Neural cell (in vitro differentiated cells): Measurements from ENCODE around the gene CCL27. TPM values are rescaled to one million over a fixed set of nuclear protein-coding genes. Genes with fewer than 3 reads are reported as not detected.

Experiments used
- H2AFZ ChIP-seq: fragments of 200-600, 300-800 bp; sonication (generic), shearing (Covaris generic); 2 replicates; pipeline ENCODE4 v1.6.0; 2014; ENCODE audit warnings: low read depth, mild to moderate bottlenecking, antibody characterized with exemption, low read length, moderate library complexity
- H3F3A ChIP-seq: fragments of 200-600 bp; shearing (Covaris generic); 2 replicates; pipeline ENCODE4 v1.6.1; 2016; ENCODE audit warnings: mild to moderate bottlenecking, moderate library complexity, mixed read lengths, antibody characterized with exemption, low read length; ENCODE audit not compliant: insufficient read depth, poor library complexity, severe bottlenecking
- H3K27ac ChIP-seq: fragments of 200-600, 300-800 bp; sonication (generic), shearing (Covaris generic); 2 replicates; pipeline ENCODE4 v1.5.1; 2014; ENCODE audit warnings: mild to moderate bottlenecking, low read length, moderate library complexity
- H3K27me3 ChIP-seq: fragments of 300-800, 200-600 bp; sonication (generic), shearing (Covaris generic); 2 replicates; pipeline ENCODE4 v1.6.0; 2014; ENCODE audit warnings: mild to moderate bottlenecking, low read depth, low read length, moderate library complexity; ENCODE audit not compliant: insufficient read depth
- H3K36me3 ChIP-seq: fragments of 300-800, 200-600 bp; sonication (generic), shearing (Covaris generic); 2 replicates; pipeline ENCODE4 v1.5.1; 2014; ENCODE audit warnings: mild to moderate bottlenecking, antibody characterized with exemption, low read length, moderate library complexity; ENCODE audit not compliant: insufficient read depth
- H3K4me2 ChIP-seq: fragments of 300-800, 200-600 bp; sonication (generic), shearing (Covaris generic); 2 replicates; pipeline ENCODE4 v1.6.0; 2014; ENCODE audit warnings: mild to moderate bottlenecking, low read length
- H3K4me3 ChIP-seq: fragments of 300-800, 200-600 bp; sonication (generic), shearing (Covaris generic); 2 replicates; pipeline ENCODE4 v1.5.1; 2014; ENCODE audit warnings: mild to moderate bottlenecking, low read length, moderate library complexity
- H3K79me2 ChIP-seq: fragments of 200-600 bp; shearing (Covaris generic); replicated peaks from 2 replicates; pipeline ENCODE4 v1.6.0; 2014; ENCODE audit warnings: mild to moderate bottlenecking, low read length, moderate library complexity; ENCODE audit not compliant: insufficient read depth
- H3K9ac ChIP-seq: fragments of 300-800, 200-600 bp; sonication (generic), shearing (Covaris generic); 2 replicates; pipeline ENCODE4 v1.6.1; 2016; ENCODE audit warnings: mild to moderate bottlenecking, low read length, mixed read lengths
- H3K9me2 ChIP-seq: fragments of 200-600 bp; shearing (Covaris generic); 2 replicates; pipeline ENCODE4 v1.6.1; 2016; ENCODE audit warnings: mild to moderate bottlenecking, low read length, mixed read lengths; ENCODE audit not compliant: insufficient read depth
- H3K9me3 ChIP-seq: fragments of 200-600, 300-800 bp; sonication (generic), shearing (Covaris generic); 2 replicates; pipeline ENCODE4 v1.6.1; 2016; ENCODE audit warnings: mild to moderate bottlenecking, mixed run types, low read length, moderate library complexity, mixed read lengths
- H4K20me1 ChIP-seq: fragments of 200-600 bp; shearing (Covaris generic); 2 replicates; pipeline ENCODE4 v1.6.1; 2016; ENCODE audit warnings: mild to moderate bottlenecking, mixed run types; ENCODE audit not compliant: insufficient read depth
- EP300 ChIP-seq: fragments of 450-650 bp; conservative IDR thresholded peaks from 2 replicates; pipeline ENCODE4 v1.6.1; 2014; ENCODE audit warnings: antibody characterized with exemption, mild to moderate bottlenecking, moderate library complexity; ENCODE audit not compliant: poor library complexity, severe bottlenecking
- EZH2 ChIP-seq: fragments of 200-600, 300-800 bp; shearing (Covaris generic), sonication (generic); IDR thresholded peaks from 2 replicates; pipeline ENCODE4 v1.6.1; 2014; ENCODE audit warnings: antibody characterized with exemption, low read length, borderline replicate concordance, mild to moderate bottlenecking; ENCODE audit not compliant: insufficient read depth, poor library complexity, severe bottlenecking
- MXI1 ChIP-seq: fragments of 450-650 bp; conservative IDR thresholded peaks from 2 replicates; pipeline ENCODE4 v1.6.1; 2014; ENCODE audit warnings: antibody characterized with exemption, mild to moderate bottlenecking; ENCODE audit not compliant: poor library complexity, severe bottlenecking
- POLR2AphosphoS5 ChIP-seq: IDR thresholded peaks from 2 replicates; pipeline ENCODE4 v1.6.1; 2012
- RAD21 ChIP-seq: fragments of 450-650 bp; conservative IDR thresholded peaks from 2 replicates; pipeline ENCODE4 v1.6.1; 2014; ENCODE audit warnings: antibody characterized with exemption, mild to moderate bottlenecking, moderate library complexity
- REST ChIP-seq: IDR thresholded peaks from 2 replicates; pipeline ENCODE4 v1.6.1; 2012; ENCODE audit warnings: borderline replicate concordance
- SMC3 ChIP-seq: fragments of 450-650 bp; conservative IDR thresholded peaks from 2 replicates; pipeline ENCODE4 v1.6.1; 2014; ENCODE audit warnings: antibody characterized with exemption, mild to moderate bottlenecking, moderate library complexity; ENCODE audit not compliant: poor library complexity
- TAF1 ChIP-seq: IDR thresholded peaks from 2 replicates; pipeline ENCODE4 v1.6.1; 2012; ENCODE audit warnings: low read depth
- polyA plus RNA-seq: library from polyadenylated mRNA; depleted of rRNA; stranded (reverse); fragments of >200 nt; gene quantifications from 2 replicates; pipeline ENCODE4 v1.2.3, GENCODE V29; 2014
- TF ChIP-seq, protein P1 (sequence below): fragments of 450-650 bp; IDR thresholded peaks from 2 replicates; pipeline ENCODE4 v1.5.1; 2014; ENCODE audit warnings: antibody characterized with exemption, mild to moderate bottlenecking, moderate library complexity; ENCODE audit not compliant: poor library complexity, severe bottlenecking

Gene CCL27
- polyA plus RNA-seq, 1 donor from 2014 or later, result 0.82 TPM

DNA sequence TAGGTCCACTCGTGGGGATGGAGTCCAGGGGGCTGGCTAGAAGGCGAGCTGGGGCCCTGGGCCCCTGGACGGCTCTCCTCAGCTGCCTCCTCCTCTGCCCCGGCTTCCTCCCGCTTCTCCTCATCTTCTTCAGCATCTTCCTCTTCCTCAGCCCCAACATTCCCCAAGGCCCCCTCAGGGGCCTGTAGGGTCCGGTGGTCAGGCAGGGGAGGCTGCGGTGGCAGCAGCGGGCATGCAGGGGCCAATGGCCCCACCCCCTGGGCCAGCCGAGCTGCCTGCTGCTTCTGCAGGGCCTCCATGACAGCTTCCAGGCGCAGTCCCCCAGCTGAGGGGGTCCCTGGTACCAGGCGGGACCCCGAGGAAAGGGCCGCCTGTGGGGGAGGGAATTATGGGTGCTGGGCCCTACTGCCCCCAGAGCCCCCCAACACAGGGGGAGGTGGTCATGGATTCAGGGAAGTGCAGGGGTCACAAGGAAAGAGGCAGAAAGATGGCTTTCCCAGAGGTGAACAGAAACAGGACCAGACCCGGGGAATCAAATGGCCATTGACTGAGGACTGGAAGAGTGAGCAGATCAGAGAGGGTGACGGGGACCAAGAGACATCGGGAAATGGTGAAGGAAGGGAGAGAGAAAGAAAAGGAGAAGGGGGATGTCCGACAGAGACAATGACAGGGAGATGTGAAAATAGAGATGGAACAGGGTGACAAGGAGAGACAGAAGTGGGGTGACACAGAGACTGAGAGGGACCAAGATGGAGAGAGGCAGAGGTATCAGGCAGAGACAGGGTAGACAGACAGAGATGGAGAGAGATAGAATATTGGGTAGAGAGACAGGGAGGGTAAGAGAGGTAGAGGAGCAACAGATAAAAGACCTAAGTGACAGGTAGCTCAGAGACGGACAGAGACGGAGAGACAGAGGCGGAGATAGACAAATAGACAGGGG is 34.5 kb downstream of the CCL27 start:
- Histone ChIP-seq H3K9ac (peak overlapping the region; percentile 49), H3K4me3 (peak overlapping the region; percentile 62), H3K27me3 (peaks cover 25% of the 10 kb centered on the region)

DNA sequence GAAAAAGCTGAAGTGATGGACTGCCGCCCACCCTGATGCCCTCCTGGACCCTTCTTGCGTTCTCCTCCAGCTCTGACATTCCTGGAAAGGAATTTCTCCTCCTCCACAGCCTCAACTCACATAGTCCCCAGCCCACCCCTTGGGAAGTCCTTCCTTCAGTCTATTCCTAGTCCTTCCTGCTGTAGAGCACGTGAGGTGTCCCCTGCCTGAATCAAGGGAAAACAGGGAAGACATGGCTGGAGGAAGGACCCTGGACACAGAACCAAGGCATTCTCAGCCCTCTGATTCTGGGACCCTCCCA is 37.3 kb downstream of the CCL27 start:
- Histone ChIP-seq H3K27me3 (peaks cover 24% of the 10 kb centered on the region), H3K4me2 (no peak overlapping the region), H3K9ac (no peak overlapping the region), H3K4me3 (no peak overlapping the region), H3K27ac (no peak overlapping the region), H3K9me2 (no peaks in the 10 kb centered on the region), H4K20me1 (no peaks in the 10 kb centered on the region), H2AFZ (no peak overlapping the region), H3K36me3 (no peaks in the 10 kb centered on the region), H3K79me2 (peaks cover 1% of the 10 kb centered on the region), H3K9me3 (no peaks in the 10 kb centered on the region), H3F3A (no peaks in the 10 kb centered on the region)
- TF ChIP-seq MXI1 (no peak), POLR2AphosphoS5 (no peak), SMC3 (no peak), RAD21 (no peak), TAF1 (no peak), EP300 (no peak), EZH2 (no peak)
- TF ChIP-seq, protein P1, sequence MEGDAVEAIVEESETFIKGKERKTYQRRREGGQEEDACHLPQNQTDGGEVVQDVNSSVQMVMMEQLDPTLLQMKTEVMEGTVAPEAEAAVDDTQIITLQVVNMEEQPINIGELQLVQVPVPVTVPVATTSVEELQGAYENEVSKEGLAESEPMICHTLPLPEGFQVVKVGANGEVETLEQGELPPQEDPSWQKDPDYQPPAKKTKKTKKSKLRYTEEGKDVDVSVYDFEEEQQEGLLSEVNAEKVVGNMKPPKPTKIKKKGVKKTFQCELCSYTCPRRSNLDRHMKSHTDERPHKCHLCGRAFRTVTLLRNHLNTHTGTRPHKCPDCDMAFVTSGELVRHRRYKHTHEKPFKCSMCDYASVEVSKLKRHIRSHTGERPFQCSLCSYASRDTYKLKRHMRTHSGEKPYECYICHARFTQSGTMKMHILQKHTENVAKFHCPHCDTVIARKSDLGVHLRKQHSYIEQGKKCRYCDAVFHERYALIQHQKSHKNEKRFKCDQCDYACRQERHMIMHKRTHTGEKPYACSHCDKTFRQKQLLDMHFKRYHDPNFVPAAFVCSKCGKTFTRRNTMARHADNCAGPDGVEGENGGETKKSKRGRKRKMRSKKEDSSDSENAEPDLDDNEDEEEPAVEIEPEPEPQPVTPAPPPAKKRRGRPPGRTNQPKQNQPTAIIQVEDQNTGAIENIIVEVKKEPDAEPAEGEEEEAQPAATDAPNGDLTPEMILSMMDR, result no peak

More for the DNA sequence above, 34.5 kb downstream of the CCL27 start:
- Histone ChIP-seq H3K4me2 (no peak overlapping the region), H2AFZ (no peak overlapping the region), H3K27ac (no peak overlapping the region), H4K20me1 (no peaks in the 10 kb centered on the region), H3F3A (no peaks in the 10 kb centered on the region), H3K79me2 (no peaks in the 10 kb centered on the region), H3K9me2 (no peaks in the 10 kb centered on the region), H3K9me3 (no peaks in the 10 kb centered on the region), H3K36me3 (no peaks in the 10 kb centered on the region)
- no peak for TF ChIP-seq RAD21
- TF ChIP-seq TAF1, result no peak
- no peak for TF ChIP-seq POLR2AphosphoS5
- no peak for TF ChIP-seq SMC3
- no peak for TF ChIP-seq EZH2
- TF ChIP-seq REST, result no peak
- no peak for TF ChIP-seq MXI1
- no peak for TF ChIP-seq EP300
- TF ChIP-seq, protein P1, result no peak
